Measurements from ENCODE around the gene PLAC8L1.
"Not testable (repeated sequence)": the region's sequence is repeated elsewhere in the genome, so short reads cannot be mapped to it uniquely, and the experiment has no call there.

Gene PLAC8L1

GRCh38 chr5:146118322-146118721, 12.9 kb upstream of the PLAC8L1 start:
- H3K27ac Mint-ChIP-seq = no peak overlapping the region
- peaks cover 75% of the 10 kb centered on the region for H3K36me3 Mint-ChIP-seq (ENCODE audit: low read depth)
- no peaks in the 10 kb centered on the region for H3K4me1 Mint-ChIP-seq
- no peak for TF ChIP-seq CTCF (IDR thresholded peaks at IDR 0.05)
- no peaks in the 10 kb centered on the region for H3K9me3 Mint-ChIP-seq
- DNase-seq = no peak
- H3K27me3 Mint-ChIP-seq (ENCODE audit: low read depth, poor library complexity) = no peaks in the 10 kb centered on the region
- no peak overlapping the region for H3K4me3 Mint-ChIP-seq

GRCh38 chr5:146117216-146117615, 11.8 kb upstream of the PLAC8L1 start:
- peaks cover 70% of the 10 kb centered on the region for H3K36me3 Mint-ChIP-seq (ENCODE audit: low read depth)
- not testable (repeated sequence) for H3K4me1 Mint-ChIP-seq; H3K4me3 Mint-ChIP-seq; DNase-seq; H3K9me3 Mint-ChIP-seq; H3K27ac Mint-ChIP-seq; H3K27me3 Mint-ChIP-seq (ENCODE audit: low read depth, poor library complexity)

GRCh38 chr5:146116361-146116760, 11.0 kb upstream of the PLAC8L1 start:
- no peaks in the 10 kb centered on the region for H3K4me1 Mint-ChIP-seq
- H3K4me3 Mint-ChIP-seq = no peak overlapping the region
- no peak overlapping the region for H3K27ac Mint-ChIP-seq
- DNase-seq = no peak
- no peaks in the 10 kb centered on the region for H3K9me3 Mint-ChIP-seq
- no peaks in the 10 kb centered on the region for H3K27me3 Mint-ChIP-seq (ENCODE audit: low read depth, poor library complexity)
- TF ChIP-seq CTCF (IDR thresholded peaks at IDR 0.05) = no peak
- peaks cover 66% of the 10 kb centered on the region for H3K36me3 Mint-ChIP-seq (ENCODE audit: low read depth)

GRCh38 chr5:146112476-146112875, 7.1 kb upstream of the PLAC8L1 start:
- peaks cover 41% of the 10 kb centered on the region for H3K36me3 Mint-ChIP-seq (ENCODE audit: low read depth)
- H3K27ac Mint-ChIP-seq = no peak overlapping the region
- H3K27me3 Mint-ChIP-seq (ENCODE audit: low read depth, poor library complexity) = no peaks in the 10 kb centered on the region
- H3K4me1 Mint-ChIP-seq = no peaks in the 10 kb centered on the region
- no peaks in the 10 kb centered on the region for H3K9me3 Mint-ChIP-seq
- no peak overlapping the region for H3K4me3 Mint-ChIP-seq
- TF ChIP-seq CTCF (IDR thresholded peaks at IDR 0.05) = no peak
- DNase-seq = no peak

- H3K4me3 Mint-ChIP-seq = no peak overlapping the region
These were observed 6.0 kb upstream of the PLAC8L1 start for GRCh38 chr5:146111409-146111808.

GRCh38 chr5:146109379-146109778, 4.0 kb upstream of the PLAC8L1 start:
- DNase-seq = no peak
- H3K36me3 Mint-ChIP-seq (ENCODE audit: low read depth) = peaks cover 34% of the 10 kb centered on the region
- no peaks in the 10 kb centered on the region for H3K27me3 Mint-ChIP-seq (ENCODE audit: low read depth, poor library complexity)
- H3K4me1 Mint-ChIP-seq = no peaks in the 10 kb centered on the region
- H3K9me3 Mint-ChIP-seq = no peaks in the 10 kb centered on the region
- no peak overlapping the region for H3K4me3 Mint-ChIP-seq
- H3K27ac Mint-ChIP-seq = no peak overlapping the region
- TF ChIP-seq CTCF (IDR thresholded peaks at IDR 0.05) = no peak

More at GRCh38 chr5:146111409-146111808, 6.0 kb upstream of the PLAC8L1 start:
- H3K9me3 Mint-ChIP-seq = no peaks in the 10 kb centered on the region
- no peak for DNase-seq
- no peaks in the 10 kb centered on the region for H3K4me1 Mint-ChIP-seq
- no peaks in the 10 kb centered on the region for H3K27me3 Mint-ChIP-seq (ENCODE audit: low read depth, poor library complexity)
- peaks cover 41% of the 10 kb centered on the region for H3K36me3 Mint-ChIP-seq (ENCODE audit: low read depth)
- TF ChIP-seq CTCF (IDR thresholded peaks at IDR 0.05) = no peak
- H3K27ac Mint-ChIP-seq = no peak overlapping the region

GRCh38 chr5:146108870-146109269, 3.5 kb upstream of the PLAC8L1 start:
- H3K4me3 Mint-ChIP-seq; H3K27me3 Mint-ChIP-seq (ENCODE audit: low read depth, poor library complexity): not testable (repeated sequence)
- H3K36me3 Mint-ChIP-seq (ENCODE audit: low read depth) = peaks cover 35% of the 10 kb centered on the region

More at GRCh38 chr5:146108870-146109269, 3.5 kb upstream of the PLAC8L1 start:
- H3K27ac Mint-ChIP-seq, H3K9me3 Mint-ChIP-seq, DNase-seq, H3K4me1 Mint-ChIP-seq: not testable (repeated sequence)

Measured in nephron progenitor cell (in vitro differentiated cells).